CD4-positive, alpha-beta T cell treated with Interleukin-2 at 100 ng/mL for 4 hours (primary cell): ENCODE data around the gene ABTB2.
A peak's percentile ranks its signal among the peaks of the same experiment; 100 is the strongest.
"Not testable (repeated sequence)": the region's sequence is repeated elsewhere in the genome, so short reads cannot be mapped to it uniquely, and the experiment has no call there.

ENCODE experiments used
- DNase-seq: peaks from one replicate; pipeline ENCODE4 v3.0.0-alpha.2; 2020; ENCODE audit warnings: low spot score

ABTB2 gene

GRCh38 chr11:34185926-34186841, 171.6 kb downstream of the ABTB2 start:
- no peak for DNase-seq

- no peak for DNase-seq
Observed at GRCh38 chr11:34184505-34185015, 173.2 kb downstream of the ABTB2 start.

- DNase-seq = no peak
Observed at GRCh38 chr11:34183848-34184391, 173.9 kb downstream of the ABTB2 start.

- DNase-seq = no peak
Observed at GRCh38 chr11:34182921-34183685, 174.7 kb downstream of the ABTB2 start.

GRCh38 chr11:34182425-34182824, 175.4 kb downstream of the ABTB2 start:
- DNase-seq = no peak

GRCh38 chr11:34181856-34182405, 175.9 kb downstream of the ABTB2 start:
- no peak for DNase-seq

- DNase-seq = no peak
Observed at GRCh38 chr11:34181251-34181650, 176.6 kb downstream of the ABTB2 start.

- not testable (repeated sequence) for DNase-seq
Observed at GRCh38 chr11:34180814-34181165, 177.0 kb downstream of the ABTB2 start.

- no peak for DNase-seq
Observed at GRCh38 chr11:34180040-34180813, 177.6 kb downstream of the ABTB2 start.

- no peak for DNase-seq
Observed at GRCh38 chr11:34179026-34179675, 178.7 kb downstream of the ABTB2 start.

- no peak for DNase-seq
Observed at GRCh38 chr11:34178209-34178821, 179.5 kb downstream of the ABTB2 start.

GRCh38 chr11:34176751-34177209, 181.0 kb downstream of the ABTB2 start:
- no peak for DNase-seq

- no peak for DNase-seq
Observed at GRCh38 chr11:34175284-34176019, 182.4 kb downstream of the ABTB2 start.

GRCh38 chr11:34174412-34175041, 183.3 kb downstream of the ABTB2 start:
- peak; percentile 74 for DNase-seq

GRCh38 chr11:34173050-34173449, 184.8 kb downstream of the ABTB2 start:
- DNase-seq = no peak

- no peak for DNase-seq
Observed at GRCh38 chr11:34169686-34170085, 188.1 kb downstream of the ABTB2 start.

- no peak for DNase-seq
Observed at GRCh38 chr11:34168642-34169420, 189.0 kb downstream of the ABTB2 start.

- DNase-seq = no peak
Observed at GRCh38 chr11:34167961-34168360, 189.8 kb downstream of the ABTB2 start.
